Posterior vena cava (tissue), 2 donors: ENCODE results near the gene ME3. TPM values are rescaled to one million over a fixed set of nuclear protein-coding genes. Genes with fewer than 3 reads are reported as not detected.
"Not testable (repeated sequence)": the region's sequence is repeated elsewhere in the genome, so short reads cannot be mapped to it uniquely, and the experiment has no call there.

Experiments used
- DNase-seq: peaks from one replicate; pipeline ENCODE4 v3.0.0-alpha.2; 2020; ENCODE audit warnings: low spot score
- intact Hi-C, 2 donors: fragments of 100-400 bp; cut with DNase I; formaldehyde crosslinking; loops; one replicate each; pipeline versions ENCODE4 v1.14.1 to v1.14.2; 2022 to 2023
- total RNA-seq, 2 donors: library from RNA; stranded (reverse); fragmentation: NEBNext Ultra II Directional; extraction: Animal tissue kit (Norgen Biotek cat#: 25700); gene quantifications; one replicate each; pipeline ENCODE4 v1.2.1, GENCODE V29; 2021
- donor health status: DM: yes; HTN: yes; CAD: no.
- donor health status: DM: yes; HTN: yes; CAD: no.

Gene ME3
- total RNA-seq, 2 donors from 2014 or later, result 19.3 to 25.7 TPM

DNA sequence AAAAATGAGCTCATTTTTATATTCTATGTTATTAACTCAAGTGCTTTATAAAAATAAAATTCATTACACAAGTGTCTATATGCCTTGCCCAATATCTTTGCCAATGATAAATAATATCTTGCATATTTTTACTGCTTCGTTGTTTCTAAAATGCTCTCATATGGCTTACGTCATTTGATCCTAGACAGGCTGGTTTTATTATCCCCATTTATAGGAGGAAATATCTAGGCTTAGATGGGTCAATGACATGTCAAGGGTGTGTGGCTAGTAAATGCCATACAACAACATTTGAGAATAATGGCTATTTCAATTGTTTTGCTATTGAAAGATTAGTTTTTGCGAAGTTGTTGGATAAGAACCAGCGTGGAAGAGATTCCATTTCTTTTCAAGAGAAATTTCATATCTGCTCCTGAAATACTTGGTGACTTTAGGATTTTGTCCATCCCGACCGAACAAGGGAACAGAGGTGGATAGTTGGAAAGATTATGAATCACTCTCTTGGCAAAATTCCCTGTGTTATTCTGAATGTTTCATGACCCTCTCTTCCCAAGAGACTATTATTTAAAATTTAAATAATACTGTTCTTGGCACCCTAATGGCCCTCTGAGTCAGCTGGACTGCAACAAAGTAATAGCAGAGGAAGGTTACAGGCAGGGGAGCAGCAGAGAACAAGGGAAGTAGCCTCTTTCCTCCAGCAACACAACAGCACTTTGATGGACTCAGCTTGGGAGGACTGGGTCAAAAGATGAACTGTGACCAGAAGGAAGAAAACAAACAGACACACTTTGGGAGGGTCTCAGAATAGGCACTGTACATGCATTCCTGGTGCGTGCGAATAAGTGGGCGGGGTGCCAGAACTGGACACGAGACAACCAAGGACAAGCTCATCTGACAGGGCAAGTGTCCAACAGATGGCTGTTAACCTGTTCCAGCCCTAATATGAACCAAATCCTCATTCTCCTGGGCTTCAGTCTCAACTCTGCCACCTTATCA lies 94.5 kb downstream of the ME3 start:
- intact Hi-C loops, result no loop called here
- DNase-seq, result peak; percentile 88

DNA sequence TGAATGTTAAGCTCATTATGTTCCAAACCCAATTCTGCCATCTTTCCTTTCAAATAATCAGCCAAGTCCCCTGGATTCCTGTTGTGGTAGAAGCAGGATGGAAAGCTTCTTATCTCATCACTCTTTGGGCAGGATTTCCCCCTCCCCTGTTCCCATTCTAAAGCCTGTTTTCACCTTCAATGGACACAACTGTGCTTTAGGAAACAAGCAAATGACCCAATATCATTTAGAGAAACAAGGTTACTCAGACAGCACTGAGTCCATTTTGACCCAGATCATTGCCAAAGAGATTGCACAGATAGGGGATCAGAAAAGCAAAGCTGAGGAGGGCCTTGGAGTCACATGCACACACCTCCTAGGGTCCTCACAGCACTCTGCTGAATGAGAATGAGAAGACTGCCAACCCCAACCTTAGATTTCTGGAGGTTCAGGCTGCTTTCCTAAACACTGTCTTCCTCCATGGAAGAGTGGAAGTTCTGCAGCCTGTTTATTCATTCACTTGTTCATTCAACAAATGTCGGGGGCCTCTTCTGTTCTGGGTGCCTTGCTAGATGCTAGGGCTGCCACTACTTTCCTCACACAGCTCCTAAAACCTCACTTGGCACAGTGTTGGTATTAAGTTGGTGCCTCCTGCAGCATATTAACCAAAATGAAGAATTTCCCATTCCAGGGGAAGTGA lies 95.3 kb downstream of the ME3 start:
- DNase-seq, result no peak
- intact Hi-C loops, result no loop called here

DNA sequence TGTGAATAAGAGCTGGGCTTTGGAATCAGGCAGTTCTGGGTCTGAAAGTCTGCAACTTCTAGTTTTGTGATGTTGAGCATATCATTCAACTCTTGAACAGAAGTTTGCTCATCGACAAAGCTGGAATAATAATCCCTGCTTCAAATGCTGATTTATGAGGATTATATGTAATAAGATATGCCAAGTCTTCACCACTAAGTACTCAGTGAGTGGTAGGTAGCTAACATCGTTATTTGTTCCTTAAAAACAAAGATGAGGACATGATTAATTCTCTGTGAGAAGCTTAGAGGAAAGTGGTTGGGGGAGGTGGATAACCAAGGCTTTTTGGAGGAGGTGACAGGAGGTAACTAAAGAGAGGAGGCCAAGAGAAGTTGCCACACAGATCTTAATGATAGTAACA lies 96.5 kb downstream of the ME3 start:
- no peak for DNase-seq
- intact Hi-C loops, result no loop called here

DNA sequence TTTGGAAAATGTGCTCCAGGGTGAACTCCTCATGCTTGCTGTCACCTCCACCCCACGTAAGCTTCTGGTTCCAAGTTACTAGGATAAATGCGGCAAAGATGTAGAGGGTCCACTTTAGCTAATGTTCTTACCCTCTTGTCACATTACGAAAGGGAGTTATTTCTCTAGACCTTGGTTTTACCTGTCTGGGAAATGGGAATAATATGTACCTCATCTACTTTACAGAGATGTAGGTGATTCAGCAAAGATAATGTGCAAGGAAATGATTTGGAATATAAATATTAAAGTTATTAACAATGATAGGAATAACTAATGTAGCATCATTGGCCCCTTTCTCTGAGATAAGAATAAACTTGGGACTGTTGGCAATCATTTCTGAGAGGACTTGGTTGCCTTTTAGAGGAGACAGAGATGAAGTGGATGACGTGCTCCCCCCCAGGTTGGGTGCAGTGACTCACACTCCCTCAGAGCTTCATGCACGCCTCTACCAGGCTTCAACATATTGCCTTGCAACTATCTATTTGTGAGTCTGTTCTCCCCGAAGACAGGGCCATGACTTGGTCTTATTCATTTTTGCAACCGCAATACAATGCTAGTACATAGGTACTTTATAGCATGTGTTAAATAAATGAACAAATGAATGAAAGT lies 97.1 kb downstream of the ME3 start:
- intact Hi-C loops, result no loop called here
- no peak for DNase-seq

DNA sequence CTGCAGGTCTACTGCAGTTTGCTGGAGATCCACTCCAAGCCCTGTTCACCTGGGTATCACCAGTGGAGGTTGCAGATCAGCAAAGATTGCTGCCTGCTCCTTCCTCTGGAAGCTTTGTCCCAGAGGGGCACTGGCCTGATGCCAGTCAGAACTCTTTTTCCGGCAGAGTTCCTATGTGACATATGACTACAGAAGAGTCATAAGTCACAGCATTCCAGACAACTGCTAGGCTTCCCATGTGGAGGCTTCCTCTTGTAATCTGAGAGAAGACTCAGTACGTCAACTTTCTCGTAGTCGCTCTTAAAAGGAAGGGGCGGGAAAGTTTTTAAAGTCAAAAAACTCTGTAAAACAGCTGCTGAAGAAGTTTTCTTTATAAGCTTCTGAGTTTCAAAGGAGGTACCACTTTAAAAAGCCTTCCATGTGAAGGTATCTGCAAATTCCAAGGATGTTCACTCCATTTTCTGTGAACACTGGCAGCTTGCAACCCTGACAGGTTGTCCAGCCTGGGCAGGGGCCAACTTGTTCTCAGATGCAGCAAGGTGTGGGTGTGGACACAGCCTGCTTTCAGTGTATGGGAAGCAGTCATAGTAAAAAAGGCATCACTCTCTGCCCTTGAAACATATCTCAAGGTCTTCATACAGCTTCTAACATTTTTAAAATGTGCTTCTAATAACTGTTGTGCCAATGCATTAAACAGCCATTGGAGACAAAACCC lies 97.8 kb downstream of the ME3 start:
- intact Hi-C loops, result no loop called here
- no peak for DNase-seq

DNA sequence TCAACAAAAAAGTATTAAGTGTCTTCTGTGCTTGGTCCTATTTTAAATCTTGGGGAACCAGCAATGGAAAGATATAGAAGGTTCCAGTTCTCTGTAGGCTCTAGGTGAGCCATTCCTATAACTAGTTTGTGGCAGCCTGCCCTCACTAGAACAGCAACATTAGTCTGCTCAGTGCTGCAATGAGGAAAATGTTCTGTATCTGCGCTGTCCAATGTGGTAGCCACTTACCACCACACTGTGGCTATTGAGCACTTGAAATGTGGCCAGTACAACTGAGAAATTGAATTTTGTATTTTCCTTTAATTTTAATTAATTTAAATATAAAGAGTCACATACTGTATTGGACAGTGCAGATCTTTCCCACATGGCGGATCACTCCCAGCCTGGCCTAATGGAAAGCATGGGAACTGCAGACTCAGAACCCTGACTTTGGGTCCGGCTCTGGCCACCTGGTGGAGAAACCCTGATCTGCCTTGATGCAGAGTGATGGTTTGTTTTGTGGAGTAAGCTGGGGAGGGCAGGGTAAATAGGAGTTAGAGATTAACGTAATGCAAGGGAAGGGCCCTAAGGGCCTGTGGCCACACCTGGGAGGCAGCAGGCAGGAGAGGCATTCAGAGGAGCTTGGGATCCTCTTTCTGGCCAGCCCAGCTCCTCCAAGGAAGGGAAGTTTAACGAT lies 101.0 kb downstream of the ME3 start:
- DNase-seq, result no peak
- intact Hi-C loops, result no loop called here

DNA sequence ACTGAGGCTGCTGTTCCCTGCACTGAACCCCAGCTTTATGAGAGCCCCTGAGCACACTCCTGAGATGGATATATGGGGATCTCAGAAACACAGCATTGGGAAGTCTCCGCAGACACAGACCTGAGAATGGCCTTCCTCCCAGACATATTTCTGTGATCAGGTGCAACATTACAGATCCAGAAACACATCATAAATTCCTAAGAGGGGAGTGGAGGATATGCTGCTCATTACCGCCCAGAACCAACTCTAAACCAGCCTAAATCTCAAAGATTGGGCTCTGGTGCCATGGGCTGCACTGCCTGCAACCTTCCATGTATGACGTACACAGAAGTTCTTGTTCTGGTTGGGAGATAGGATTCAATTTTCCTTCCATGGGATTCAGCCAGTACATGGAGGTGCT lies 102.0 kb downstream of the ME3 start:
- no peak for DNase-seq
- intact Hi-C loops, result no loop called here

DNA sequence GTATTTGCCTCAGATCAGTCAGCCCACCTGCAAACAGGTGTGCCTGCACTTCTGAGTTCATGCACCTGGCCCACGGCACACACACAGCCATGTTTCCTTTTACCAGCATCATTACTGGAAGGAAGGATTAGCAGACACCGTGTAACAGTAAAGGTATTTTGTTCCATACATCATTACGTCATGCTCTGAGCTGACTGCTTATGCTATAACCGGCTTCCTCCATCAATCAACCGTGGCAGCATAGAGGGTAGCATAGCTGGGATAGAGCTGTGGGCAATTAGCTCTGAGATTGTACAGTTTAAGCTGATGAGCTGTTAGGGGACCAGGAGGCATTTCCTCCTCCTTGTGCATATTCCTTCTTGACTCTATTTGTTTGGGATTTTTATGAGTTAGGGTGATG lies 102.4 kb downstream of the ME3 start:
- intact Hi-C loops, result no loop called here
- no peak for DNase-seq

DNA sequence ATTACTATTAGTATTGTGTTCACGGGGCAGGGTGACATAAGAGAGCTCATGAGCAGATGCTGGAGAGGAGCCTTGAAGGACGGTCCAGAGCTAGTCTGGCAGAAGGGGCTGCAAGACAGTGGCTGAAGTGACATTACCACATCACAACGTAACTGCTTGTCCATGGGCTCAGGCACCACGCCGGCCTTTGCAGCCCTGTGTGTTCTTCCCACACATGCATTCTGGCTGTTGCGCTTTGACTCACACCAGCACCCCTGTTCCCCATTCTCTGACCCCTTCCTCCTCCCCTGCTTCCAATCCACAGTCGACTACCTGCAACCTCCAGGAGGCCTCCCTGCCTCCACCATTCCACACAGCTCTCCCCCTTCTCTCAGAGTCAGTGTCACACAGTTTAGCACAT lies 103.3 kb downstream of the ME3 start:
- no peak for DNase-seq

DNA sequence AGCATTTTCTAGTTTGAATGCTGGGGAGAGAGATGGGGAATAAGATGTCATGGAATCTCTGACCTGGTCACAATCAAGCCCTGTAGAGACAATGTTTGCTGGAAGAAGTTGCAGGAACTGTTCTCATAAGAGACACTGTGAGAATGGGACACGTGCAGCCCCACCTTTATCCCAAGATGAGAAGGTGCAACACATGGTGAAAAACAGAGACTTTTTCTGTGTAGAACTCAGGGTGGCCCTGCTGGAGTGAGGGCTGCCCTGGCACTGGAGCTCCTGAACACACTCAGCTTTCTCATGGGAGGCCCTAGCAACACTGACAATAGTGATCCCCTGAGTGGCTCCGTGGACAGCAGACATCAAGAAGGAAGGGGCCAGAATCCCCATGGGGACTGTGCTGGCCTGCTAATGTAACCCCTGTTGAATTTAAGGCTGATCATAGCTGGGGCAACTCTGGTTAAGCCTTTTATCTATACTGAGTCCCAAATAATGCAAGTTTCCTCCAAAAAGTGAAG lies 106.6 kb downstream of the ME3 start:
- intact Hi-C loops, result no loop called here
- no peak for DNase-seq

More for the DNA sequence above, 103.3 kb downstream of the ME3 start:
- intact Hi-C loops, result no loop called here

DNA sequence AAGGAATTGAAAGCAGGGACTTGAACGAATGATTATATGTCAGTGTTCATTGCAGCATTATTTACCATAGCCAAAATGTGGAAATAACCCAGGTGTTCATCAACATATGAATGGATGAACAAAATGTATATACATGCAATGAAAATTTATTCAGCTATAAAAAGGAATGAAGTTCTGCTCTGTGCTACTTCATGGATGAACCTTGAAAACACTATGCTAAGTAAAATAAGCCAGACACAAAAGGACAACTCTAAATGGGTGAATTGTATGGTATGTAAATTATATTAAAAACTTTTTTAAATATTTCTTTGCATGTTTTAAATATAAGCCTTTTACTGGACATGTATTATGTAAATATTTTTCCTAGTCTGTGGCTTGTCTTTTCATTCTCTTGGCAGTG lies 107.0 kb downstream of the ME3 start:
- no peak for DNase-seq
- intact Hi-C loops, result no loop called here

DNA sequence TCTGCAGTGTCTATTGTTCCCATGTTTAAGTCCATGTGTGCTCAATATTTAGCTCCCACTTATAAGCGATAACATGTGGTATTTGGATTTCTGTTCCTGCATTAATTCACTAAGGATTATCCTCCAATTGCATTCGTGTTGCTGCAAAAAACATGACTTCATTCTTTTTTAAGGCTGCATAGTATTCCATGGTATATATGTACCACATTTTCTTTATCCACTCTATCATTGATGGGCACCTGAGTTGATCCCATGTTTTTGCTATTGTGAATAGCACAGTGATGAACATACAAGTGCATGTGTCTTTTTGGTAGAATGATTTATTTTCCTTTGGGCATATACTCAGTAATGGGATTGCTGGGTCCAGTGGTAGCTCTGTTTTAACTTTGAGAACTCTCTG lies 109.6 kb downstream of the ME3 start:
- intact Hi-C loops, DNase-seq: not testable (repeated sequence)

DNA sequence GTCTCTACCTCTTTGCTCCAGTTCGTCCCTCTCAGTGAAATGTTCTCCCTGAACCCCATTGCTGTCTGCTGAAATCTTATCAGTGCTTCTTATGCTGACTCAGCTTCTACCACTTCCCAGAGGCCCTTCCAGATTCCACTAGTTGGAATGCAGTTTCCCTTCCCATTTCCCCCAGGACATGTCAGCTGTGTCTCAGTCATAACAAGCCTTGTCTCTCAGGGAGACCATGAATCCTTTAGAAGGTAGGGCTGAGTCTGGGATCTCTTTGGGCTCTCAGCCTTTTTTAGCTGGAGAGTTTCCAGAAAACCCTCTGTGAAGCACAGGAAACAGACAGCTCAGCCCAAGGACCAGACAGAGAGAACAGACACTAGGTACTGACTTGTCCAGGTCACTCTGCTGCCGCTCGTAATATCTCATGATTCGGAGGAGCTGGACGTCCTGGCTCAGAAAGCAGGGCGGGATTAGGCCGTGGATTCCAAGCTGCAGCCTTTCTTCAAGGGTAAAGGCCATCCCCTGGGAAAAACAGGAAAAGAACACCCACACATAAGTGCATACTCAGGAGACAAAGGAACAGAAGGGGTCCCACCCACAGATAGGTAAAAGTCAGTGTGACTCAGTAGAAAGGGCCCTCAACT lies 113.0 kb downstream of the ME3 start:
- DNase-seq, result peak; percentile 84
- intact Hi-C loops, result loop anchor here in 1 of 2 donors (10.0 kb wide), 1 partner anchor 75 kb away; no protein-coding TSS in a partner anchor

DNA sequence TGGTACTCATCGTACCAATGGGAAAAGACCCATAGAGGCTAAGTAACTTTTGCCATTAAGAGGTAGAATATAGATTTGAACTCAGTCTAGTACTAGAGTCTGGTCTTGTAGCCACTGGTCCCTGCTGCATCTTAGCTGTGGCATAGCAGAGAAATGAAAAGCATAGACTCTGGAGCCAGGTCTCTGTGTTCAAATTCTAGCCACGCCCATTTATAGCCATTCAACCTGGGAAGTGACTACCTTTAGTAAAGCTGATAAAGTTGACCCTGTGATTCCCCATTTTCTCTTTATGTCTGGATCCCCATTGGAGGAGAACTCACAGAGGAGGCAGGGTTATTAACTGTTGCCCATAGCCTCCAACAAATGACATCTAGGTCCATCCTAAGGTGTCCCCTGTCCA lies 113.6 kb downstream of the ME3 start:
- intact Hi-C loops, result loop anchor here in 1 of 2 donors (10.0 kb wide), 1 partner anchor 74 kb away; no protein-coding TSS in a partner anchor
- no peak for DNase-seq

DNA sequence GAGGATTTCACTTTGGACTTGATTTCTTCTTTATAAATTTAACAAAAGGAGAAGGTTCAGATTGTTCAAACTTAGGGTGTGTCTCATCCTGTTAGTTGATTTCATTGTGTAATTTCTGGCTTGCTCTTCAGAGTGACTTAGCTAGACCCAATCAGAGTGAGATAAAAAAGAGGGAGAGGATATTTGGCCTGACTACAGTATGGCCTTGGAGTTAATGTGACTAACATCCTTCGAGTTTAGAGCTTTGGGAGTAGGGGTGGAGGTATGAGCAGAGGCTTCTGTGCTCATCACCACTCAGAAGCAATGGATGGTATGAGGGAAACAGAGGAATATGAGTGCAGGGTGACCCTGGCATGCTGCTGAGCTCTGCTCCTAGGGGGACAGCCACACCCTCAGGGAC lies 114.2 kb downstream of the ME3 start:
- intact Hi-C loops, result loop anchor here in 1 of 2 donors (10.0 kb wide), 1 partner anchor 73 kb away; no protein-coding TSS in a partner anchor
- no peak for DNase-seq

DNA sequence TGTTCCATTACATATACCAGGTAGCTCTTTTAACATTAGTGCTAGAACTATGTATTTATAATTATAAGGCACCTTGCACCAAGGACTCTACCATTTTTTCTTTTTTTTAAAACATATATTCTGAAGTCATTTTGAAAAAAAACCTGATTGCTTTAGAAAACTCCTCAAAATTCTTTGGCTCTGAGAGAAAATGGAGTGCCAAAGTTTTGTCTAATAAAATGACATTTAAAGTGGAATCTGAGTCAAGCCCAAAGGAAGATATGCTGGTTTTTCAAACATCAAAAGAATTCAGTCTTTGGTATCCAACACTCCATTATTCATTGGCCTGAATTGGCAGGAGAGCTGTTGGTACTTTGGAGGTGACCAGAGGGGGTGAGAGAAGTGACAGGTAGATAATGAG lies 116.5 kb downstream of the ME3 start:
- intact Hi-C loops, result loop anchor here in 1 of 2 donors (10.0 kb wide), 1 partner anchor 71 kb away; no protein-coding TSS in a partner anchor

DNA sequence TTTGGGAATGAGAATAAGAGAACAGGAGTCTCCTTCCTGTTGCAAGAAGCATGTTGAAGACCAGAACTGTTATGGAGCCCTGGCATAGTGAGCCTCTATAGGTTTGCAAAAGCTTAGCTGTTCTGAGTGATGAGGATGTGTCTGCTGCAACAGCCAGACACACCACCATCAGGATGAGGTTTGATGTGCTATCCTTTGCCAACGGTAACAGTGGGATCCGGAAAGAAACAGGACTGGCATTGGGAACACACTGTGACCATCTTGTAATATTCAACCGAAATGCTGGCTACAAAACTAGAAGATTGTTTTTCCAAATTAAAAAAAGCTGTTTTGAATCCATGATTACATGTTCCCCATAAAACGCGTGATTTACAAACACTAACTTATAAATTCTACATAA lies 117.0 kb downstream of the ME3 start:
- no peak for DNase-seq
- intact Hi-C loops, result loop anchor here in 1 of 2 donors (10.0 kb wide), 1 partner anchor 71 kb away; no protein-coding TSS in a partner anchor

More for the DNA sequence above, 116.5 kb downstream of the ME3 start:
- no peak for DNase-seq

DNA sequence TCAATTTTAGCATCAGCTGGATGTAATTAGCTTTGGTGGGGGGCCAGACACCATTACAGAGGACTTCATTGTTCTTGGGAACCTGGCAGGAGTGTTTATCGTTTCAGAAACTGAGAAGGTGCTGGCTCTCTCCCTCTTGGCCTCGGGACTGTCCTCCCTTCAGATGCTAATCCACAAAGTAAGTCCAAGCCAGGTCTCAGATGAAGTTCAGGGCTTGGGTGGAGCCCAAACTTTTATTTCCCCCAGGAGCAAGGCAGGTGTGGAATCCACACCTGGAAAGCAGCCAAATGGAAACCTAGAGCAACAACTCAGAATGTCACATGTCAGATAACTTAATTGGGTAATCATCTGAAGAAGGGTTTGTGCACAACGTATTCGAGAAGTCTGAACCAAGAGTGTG lies 119.2 kb downstream of the ME3 start:
- intact Hi-C loops, result loop anchor here in 1 of 2 donors (10.0 kb wide), 1 partner anchor 68 kb away; no protein-coding TSS in a partner anchor
- no peak for DNase-seq
